H1 (cell line): Measurements from ENCODE around the gene DGKA. TPM values are rescaled to one million over a fixed set of nuclear protein-coding genes. Genes with fewer than 3 reads are reported as not detected.

ENCODE experiments used
- RNF2 ChIP-seq: fragments of 200-900, 300-1000 bp; sonication (generic); IDR thresholded peaks from 2 replicates; pipeline ENCODE4 v1.7.1; 2016; ENCODE audit warnings: borderline replicate concordance, low read depth, mild to moderate bottlenecking, antibody characterized with exemption, low read length; ENCODE audit not compliant: poor library complexity, severe bottlenecking; ENCODE audit errors: missing control alignments
- polyA plus RNA-seq, 7 experiments: library from polyadenylated mRNA; depleted of rRNA in 3 of 7; stranded (reverse) in 5 of 7; unstranded in 2 of 7; fragments of >200 nt in 5 of 7; fragments of 200-250 nt in 2 of 7; gene quantifications; 1 replicate in 5 of 7; 2 replicates in 1 of 7; 4 replicates in 1 of 7; pipeline versions ENCODE4 v1.2.1 to v1.2.3, GENCODE V29; 2011 to 2013; ENCODE audit warnings: missing spikeins in 2 of 7, mixed read lengths in 2 of 7
- total RNA-seq: library from RNA; stranded (reverse); fragmentation: NEBNext Ultra II Directional; extraction: Animal tissue kit (Norgen Biotek cat#: 25700); gene quantifications from 2 replicates; pipeline ENCODE4 v1.2.1, GENCODE V29; 2021
- TF ChIP-seq, protein P1 (sequence below): fragments of 300-600 bp; sonication (generic); IDR thresholded peaks from 2 replicates; pipeline ENCODE4 v1.7.1; 2012; ENCODE audit warnings: low read length, moderate library complexity, mild to moderate bottlenecking, inconsistent platforms; ENCODE audit not compliant: insufficient replicate concordance
- TF ChIP-seq, protein P2 (sequence below): IDR thresholded peaks from 2 replicates; pipeline ENCODE4 v1.6.1; 2012; ENCODE audit warnings: inconsistent platforms
- TF ChIP-seq, protein P3 (sequence below): IDR thresholded peaks from 2 replicates; pipeline ENCODE4 v1.6.1; 2012; ENCODE audit warnings: inconsistent platforms
- TF ChIP-seq, protein P4 (sequence below): IDR thresholded peaks from 2 replicates; pipeline ENCODE4 v1.6.1; 2011; ENCODE audit warnings: low read length, improper control_type of control experiment

The DGKA gene
- total and polyA plus RNA-seq, 2 of the 8 experiments (the other 6 are each of a cell fraction or from before 2014, with no cell fraction given): 15.9 to 18.0 TPM

DNA sequence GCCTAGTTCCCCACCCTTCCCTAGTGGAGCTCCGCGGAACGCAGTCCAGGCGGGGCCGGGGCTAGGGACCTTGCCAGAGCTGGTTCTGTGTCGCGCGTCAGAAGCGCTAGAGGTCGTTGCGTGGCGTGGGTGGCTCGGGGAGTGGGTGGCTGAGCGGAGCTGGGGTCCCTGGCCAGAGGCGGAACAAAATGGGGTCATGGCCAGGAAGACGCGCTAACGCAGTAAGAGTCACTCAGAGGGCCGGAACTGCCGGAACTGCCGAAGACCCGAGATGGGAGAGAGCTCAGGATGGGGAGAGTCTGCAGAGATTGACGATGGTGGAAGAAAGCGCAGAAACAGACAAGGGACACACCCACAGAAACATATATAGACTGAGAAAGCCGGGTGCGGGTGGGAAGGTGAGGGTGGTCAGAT, 4.8 kb downstream of the DGKA start (continued):
- TF ChIP-seq, protein P1, sequence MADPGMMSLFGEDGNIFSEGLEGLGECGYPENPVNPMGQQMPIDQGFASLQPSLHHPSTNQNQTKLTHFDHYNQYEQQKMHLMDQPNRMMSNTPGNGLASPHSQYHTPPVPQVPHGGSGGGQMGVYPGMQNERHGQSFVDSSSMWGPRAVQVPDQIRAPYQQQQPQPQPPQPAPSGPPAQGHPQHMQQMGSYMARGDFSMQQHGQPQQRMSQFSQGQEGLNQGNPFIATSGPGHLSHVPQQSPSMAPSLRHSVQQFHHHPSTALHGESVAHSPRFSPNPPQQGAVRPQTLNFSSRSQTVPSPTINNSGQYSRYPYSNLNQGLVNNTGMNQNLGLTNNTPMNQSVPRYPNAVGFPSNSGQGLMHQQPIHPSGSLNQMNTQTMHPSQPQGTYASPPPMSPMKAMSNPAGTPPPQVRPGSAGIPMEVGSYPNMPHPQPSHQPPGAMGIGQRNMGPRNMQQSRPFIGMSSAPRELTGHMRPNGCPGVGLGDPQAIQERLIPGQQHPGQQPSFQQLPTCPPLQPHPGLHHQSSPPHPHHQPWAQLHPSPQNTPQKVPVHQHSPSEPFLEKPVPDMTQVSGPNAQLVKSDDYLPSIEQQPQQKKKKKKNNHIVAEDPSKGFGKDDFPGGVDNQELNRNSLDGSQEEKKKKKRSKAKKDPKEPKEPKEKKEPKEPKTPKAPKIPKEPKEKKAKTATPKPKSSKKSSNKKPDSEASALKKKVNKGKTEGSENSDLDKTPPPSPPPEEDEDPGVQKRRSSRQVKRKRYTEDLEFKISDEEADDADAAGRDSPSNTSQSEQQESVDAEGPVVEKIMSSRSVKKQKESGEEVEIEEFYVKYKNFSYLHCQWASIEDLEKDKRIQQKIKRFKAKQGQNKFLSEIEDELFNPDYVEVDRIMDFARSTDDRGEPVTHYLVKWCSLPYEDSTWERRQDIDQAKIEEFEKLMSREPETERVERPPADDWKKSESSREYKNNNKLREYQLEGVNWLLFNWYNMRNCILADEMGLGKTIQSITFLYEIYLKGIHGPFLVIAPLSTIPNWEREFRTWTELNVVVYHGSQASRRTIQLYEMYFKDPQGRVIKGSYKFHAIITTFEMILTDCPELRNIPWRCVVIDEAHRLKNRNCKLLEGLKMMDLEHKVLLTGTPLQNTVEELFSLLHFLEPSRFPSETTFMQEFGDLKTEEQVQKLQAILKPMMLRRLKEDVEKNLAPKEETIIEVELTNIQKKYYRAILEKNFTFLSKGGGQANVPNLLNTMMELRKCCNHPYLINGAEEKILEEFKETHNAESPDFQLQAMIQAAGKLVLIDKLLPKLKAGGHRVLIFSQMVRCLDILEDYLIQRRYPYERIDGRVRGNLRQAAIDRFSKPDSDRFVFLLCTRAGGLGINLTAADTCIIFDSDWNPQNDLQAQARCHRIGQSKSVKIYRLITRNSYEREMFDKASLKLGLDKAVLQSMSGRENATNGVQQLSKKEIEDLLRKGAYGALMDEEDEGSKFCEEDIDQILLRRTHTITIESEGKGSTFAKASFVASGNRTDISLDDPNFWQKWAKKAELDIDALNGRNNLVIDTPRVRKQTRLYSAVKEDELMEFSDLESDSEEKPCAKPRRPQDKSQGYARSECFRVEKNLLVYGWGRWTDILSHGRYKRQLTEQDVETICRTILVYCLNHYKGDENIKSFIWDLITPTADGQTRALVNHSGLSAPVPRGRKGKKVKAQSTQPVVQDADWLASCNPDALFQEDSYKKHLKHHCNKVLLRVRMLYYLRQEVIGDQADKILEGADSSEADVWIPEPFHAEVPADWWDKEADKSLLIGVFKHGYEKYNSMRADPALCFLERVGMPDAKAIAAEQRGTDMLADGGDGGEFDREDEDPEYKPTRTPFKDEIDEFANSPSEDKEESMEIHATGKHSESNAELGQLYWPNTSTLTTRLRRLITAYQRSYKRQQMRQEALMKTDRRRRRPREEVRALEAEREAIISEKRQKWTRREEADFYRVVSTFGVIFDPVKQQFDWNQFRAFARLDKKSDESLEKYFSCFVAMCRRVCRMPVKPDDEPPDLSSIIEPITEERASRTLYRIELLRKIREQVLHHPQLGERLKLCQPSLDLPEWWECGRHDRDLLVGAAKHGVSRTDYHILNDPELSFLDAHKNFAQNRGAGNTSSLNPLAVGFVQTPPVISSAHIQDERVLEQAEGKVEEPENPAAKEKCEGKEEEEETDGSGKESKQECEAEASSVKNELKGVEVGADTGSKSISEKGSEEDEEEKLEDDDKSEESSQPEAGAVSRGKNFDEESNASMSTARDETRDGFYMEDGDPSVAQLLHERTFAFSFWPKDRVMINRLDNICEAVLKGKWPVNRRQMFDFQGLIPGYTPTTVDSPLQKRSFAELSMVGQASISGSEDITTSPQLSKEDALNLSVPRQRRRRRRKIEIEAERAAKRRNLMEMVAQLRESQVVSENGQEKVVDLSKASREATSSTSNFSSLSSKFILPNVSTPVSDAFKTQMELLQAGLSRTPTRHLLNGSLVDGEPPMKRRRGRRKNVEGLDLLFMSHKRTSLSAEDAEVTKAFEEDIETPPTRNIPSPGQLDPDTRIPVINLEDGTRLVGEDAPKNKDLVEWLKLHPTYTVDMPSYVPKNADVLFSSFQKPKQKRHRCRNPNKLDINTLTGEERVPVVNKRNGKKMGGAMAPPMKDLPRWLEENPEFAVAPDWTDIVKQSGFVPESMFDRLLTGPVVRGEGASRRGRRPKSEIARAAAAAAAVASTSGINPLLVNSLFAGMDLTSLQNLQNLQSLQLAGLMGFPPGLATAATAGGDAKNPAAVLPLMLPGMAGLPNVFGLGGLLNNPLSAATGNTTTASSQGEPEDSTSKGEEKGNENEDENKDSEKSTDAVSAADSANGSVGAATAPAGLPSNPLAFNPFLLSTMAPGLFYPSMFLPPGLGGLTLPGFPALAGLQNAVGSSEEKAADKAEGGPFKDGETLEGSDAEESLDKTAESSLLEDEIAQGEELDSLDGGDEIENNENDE: no peak
- no peak for TF ChIP-seq RNF2
- TF ChIP-seq, protein P2, sequence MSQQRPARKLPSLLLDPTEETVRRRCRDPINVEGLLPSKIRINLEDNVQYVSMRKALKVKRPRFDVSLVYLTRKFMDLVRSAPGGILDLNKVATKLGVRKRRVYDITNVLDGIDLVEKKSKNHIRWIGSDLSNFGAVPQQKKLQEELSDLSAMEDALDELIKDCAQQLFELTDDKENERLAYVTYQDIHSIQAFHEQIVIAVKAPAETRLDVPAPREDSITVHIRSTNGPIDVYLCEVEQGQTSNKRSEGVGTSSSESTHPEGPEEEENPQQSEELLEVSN: no peak
- TF ChIP-seq, protein P3, sequence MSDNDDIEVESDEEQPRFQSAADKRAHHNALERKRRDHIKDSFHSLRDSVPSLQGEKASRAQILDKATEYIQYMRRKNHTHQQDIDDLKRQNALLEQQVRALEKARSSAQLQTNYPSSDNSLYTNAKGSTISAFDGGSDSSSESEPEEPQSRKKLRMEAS: no peak
- TF ChIP-seq, protein P4, sequence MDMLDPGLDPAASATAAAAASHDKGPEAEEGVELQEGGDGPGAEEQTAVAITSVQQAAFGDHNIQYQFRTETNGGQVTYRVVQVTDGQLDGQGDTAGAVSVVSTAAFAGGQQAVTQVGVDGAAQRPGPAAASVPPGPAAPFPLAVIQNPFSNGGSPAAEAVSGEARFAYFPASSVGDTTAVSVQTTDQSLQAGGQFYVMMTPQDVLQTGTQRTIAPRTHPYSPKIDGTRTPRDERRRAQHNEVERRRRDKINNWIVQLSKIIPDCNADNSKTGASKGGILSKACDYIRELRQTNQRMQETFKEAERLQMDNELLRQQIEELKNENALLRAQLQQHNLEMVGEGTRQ: no peak
